Activated CD8-positive, alpha-beta T cell treated with anti-CD3 and anti-CD28 coated beads for 36 hours (primary cell): Measurements from ENCODE around the gene ARMC9. TPM values are rescaled to one million over a fixed set of nuclear protein-coding genes. Genes with fewer than 3 reads are reported as not detected.

Experiments
- ATAC-seq: fragments of 200-7000 bp; cut with Tn5 transposase; one replicate; pipeline ENCODE4 v1.10.0; 2021; ENCODE audit warnings: mild to moderate bottlenecking, moderate library complexity
- CTCF ChIA-PET: fragments of 350-600 bp; sonication (Branson Sonifier 250); formaldehyde crosslinking; loops from one replicate; lab custom pipeline; 2021; ENCODE audit warnings: antibody characterized with exemption; lab: Charles Lee
- POLR2A ChIA-PET: fragments of 350-600 bp; sonication (Branson Sonifier 250); formaldehyde crosslinking; loops from one replicate; lab custom pipeline; 2021; ENCODE audit warnings: antibody characterized with exemption; lab: Charles Lee
- DNase-seq: peaks from one replicate; pipeline ENCODE4 v3.0.0-alpha.2; 2020
- H3K27ac Mint-ChIP-seq: one replicate; pipeline ENCODE4 v1.8.0; 2021; ENCODE audit warnings: mild to moderate bottlenecking, mixed read lengths
- H3K27me3 Mint-ChIP-seq: one replicate; pipeline ENCODE4 v1.8.0; 2021; ENCODE audit warnings: mixed read lengths
- H3K36me3 Mint-ChIP-seq: one replicate; pipeline ENCODE4 v1.8.0; 2021; ENCODE audit warnings: low read depth, mixed read lengths
- H3K4me1 Mint-ChIP-seq: one replicate; pipeline ENCODE4 v1.8.0; 2021; ENCODE audit warnings: low read depth, mixed read lengths
- H3K4me3 Mint-ChIP-seq: one replicate; pipeline ENCODE4 v1.8.0; 2021; ENCODE audit warnings: mild to moderate bottlenecking, moderate library complexity, mixed read lengths
- H3K9me3 Mint-ChIP-seq: one replicate; pipeline ENCODE4 v1.8.0; 2021; ENCODE audit warnings: mixed read lengths
- intact Hi-C: fragments of 100-400 bp; cut with micrococcal nuclease; formaldehyde crosslinking; loops from one replicate; pipeline ENCODE4 v1.10.0; 2022
- total RNA-seq, 2 experiments: library from RNA; stranded (reverse); gene quantifications; one replicate each; pipeline ENCODE4 v1.2.3, GENCODE V29; 2021
- TF ChIP-seq, protein P1 (sequence below): fragments of 200-600 bp; IDR thresholded peaks from one replicate; pipeline ENCODE4 v1.8.0; 2022; ENCODE audit warnings: antibody characterized with exemption, mild to moderate bottlenecking

The ARMC9 gene
- total RNA-seq, 2 experiments from 2014 or later = 2.0 to 2.2 TPM

DNA sequence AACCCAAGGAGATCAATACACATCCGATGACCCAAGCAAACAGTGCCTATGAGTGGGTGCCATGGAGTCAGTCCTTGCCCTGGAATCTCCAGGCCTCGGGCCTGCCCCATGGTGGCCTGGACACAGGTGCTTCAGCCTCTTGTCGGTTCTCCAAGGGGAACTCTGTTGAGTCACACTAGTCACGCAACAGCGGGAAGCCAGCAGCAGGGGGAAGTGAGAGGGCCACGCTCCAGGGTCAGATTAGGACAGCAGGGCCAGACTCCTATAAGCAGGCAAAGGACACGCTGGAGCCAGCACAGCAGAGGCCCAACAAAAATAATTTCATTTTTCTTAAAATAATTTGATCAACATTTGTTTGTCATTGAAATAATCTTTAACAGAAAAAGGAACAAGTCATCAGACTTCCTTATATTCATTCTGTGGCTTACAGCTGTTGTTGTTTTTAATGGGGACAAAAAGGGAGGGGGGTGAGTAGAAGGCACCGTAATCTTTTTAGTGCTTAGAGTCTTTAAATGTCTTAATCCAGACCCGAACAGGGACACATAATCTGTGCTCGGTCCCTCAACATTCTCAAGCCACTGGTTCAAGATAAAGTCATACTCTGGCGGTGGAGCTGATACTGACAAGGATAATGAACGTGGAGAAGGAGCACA, 16.4 kb upstream of the ARMC9 start:
- TF ChIP-seq, protein P1, sequence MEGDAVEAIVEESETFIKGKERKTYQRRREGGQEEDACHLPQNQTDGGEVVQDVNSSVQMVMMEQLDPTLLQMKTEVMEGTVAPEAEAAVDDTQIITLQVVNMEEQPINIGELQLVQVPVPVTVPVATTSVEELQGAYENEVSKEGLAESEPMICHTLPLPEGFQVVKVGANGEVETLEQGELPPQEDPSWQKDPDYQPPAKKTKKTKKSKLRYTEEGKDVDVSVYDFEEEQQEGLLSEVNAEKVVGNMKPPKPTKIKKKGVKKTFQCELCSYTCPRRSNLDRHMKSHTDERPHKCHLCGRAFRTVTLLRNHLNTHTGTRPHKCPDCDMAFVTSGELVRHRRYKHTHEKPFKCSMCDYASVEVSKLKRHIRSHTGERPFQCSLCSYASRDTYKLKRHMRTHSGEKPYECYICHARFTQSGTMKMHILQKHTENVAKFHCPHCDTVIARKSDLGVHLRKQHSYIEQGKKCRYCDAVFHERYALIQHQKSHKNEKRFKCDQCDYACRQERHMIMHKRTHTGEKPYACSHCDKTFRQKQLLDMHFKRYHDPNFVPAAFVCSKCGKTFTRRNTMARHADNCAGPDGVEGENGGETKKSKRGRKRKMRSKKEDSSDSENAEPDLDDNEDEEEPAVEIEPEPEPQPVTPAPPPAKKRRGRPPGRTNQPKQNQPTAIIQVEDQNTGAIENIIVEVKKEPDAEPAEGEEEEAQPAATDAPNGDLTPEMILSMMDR = no peak
- peaks cover 19% of the 10 kb centered on the region for H3K4me1 Mint-ChIP-seq
- H3K36me3 Mint-ChIP-seq = no peaks in the 10 kb centered on the region
- H3K9me3 Mint-ChIP-seq = no peaks in the 10 kb centered on the region
- DNase-seq (no peak), ATAC-seq (no peak)
- no peak overlapping the region for H3K27ac Mint-ChIP-seq
- H3K4me3 Mint-ChIP-seq = no peak overlapping the region
- POLR2A ChIA-PET = no interaction called here
- CTCF ChIA-PET = interaction anchor here (0.6 to 2.1 kb wide), 4 partner anchors 15 to 230 kb away, joined by 3 to 4 read pairs (median 3); no protein-coding TSS in a partner anchor
- H3K27me3 Mint-ChIP-seq = no peaks in the 10 kb centered on the region
- intact Hi-C loops = no loop called here

DNA sequence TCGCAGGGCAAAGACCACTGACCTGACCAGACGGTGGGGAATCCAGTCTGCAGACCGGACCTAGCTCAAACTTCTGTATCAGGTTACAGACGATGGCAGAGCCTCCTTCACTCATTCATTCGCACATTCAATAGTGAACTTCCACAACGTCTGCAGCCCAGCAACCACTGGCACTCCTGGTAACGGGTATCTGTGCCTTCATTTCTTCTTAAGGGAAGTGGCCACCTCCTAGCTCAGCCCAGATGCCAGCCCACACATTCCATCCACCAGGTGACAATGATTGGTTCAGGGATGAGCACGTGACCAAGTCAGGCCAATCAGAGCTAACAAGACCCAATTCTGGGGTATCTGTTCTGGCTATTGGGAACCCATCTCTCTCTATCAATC, 15.9 kb upstream of the ARMC9 start:
- H3K27ac Mint-ChIP-seq = no peak overlapping the region
- DNase-seq = no peak
- POLR2A ChIA-PET = interaction anchor here (0.7 kb wide), 1 partner anchor 163 kb away, joined by 3 read pairs; no protein-coding TSS in a partner anchor
- no peaks in the 10 kb centered on the region for H3K36me3 Mint-ChIP-seq
- intact Hi-C loops = no loop called here
- ATAC-seq = no peak
- CTCF ChIA-PET = interaction anchor here (0.6 to 2.1 kb wide), 4 partner anchors 15 to 230 kb away, joined by 3 to 4 read pairs (median 3); no protein-coding TSS in a partner anchor
- peaks cover 14% of the 10 kb centered on the region for H3K4me1 Mint-ChIP-seq
- no peaks in the 10 kb centered on the region for H3K9me3 Mint-ChIP-seq
- TF ChIP-seq, protein P1 = no peak
- H3K4me3 Mint-ChIP-seq = no peak overlapping the region
- peaks cover 3% of the 10 kb centered on the region for H3K27me3 Mint-ChIP-seq

DNA sequence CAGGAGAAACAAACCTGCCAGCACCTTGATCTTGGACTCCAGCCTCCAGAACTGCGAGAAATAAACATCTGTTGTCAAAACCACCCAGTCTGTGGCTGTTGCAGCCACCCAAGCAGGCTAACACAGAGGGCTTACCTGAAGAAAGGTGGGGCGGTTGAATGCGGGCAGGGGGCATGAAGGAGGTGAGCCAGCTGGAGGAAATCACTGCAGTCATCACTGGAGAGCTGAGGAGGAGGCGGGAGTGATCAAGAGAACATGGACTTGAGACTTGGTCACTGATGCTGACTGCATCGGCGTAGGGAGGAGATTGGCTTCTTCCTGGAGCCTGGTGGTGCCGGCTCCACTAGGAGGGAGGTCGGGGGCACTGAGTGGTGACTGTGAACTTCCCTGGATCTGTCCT, 14.6 kb upstream of the ARMC9 start:
- Mint-ChIP-seq H3K36me3 (no peaks in the 10 kb centered on the region), H3K9me3 (no peaks in the 10 kb centered on the region), H3K27me3 (peaks cover 5% of the 10 kb centered on the region), H3K4me3 (no peak overlapping the region), H3K4me1 (peaks cover 11% of the 10 kb centered on the region), H3K27ac (no peak overlapping the region)
- TF ChIP-seq, protein P1 = no peak
- ATAC-seq = no peak
- no peak for DNase-seq
- ChIA-PET POLR2A (no interaction called here), CTCF (no interaction called here)
- intact Hi-C loops = no loop called here

DNA sequence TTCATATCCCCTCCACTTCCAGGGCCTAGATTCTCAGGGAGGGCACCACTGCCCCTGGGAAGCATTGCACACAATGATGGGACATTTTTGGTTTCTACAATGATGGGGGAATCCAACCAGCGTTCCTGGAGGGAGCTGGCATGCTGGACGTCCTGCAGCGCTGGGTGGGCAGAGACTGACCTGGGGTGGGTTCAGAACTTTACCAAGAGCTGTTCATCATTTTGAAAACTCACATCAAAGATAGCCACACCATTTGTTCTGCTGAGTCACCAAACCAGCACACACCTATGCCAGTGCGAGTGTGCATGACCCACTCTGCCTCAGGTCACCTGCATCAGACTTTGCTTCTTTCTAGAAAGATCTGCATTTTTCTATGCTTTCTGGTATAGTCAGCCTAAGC, 14.1 kb upstream of the ARMC9 start:
- peaks cover 5% of the 10 kb centered on the region for H3K27me3 Mint-ChIP-seq
- H3K9me3 Mint-ChIP-seq = no peaks in the 10 kb centered on the region
- no peak overlapping the region for H3K4me3 Mint-ChIP-seq
- ATAC-seq (no peak), DNase-seq (no peak)
- intact Hi-C loops = no loop called here
- no peaks in the 10 kb centered on the region for H3K36me3 Mint-ChIP-seq
- H3K27ac Mint-ChIP-seq = no peak overlapping the region
- H3K4me1 Mint-ChIP-seq = peaks cover 8% of the 10 kb centered on the region
- ChIA-PET CTCF (no interaction called here), POLR2A (no interaction called here)
- TF ChIP-seq, protein P1 = no peak

DNA sequence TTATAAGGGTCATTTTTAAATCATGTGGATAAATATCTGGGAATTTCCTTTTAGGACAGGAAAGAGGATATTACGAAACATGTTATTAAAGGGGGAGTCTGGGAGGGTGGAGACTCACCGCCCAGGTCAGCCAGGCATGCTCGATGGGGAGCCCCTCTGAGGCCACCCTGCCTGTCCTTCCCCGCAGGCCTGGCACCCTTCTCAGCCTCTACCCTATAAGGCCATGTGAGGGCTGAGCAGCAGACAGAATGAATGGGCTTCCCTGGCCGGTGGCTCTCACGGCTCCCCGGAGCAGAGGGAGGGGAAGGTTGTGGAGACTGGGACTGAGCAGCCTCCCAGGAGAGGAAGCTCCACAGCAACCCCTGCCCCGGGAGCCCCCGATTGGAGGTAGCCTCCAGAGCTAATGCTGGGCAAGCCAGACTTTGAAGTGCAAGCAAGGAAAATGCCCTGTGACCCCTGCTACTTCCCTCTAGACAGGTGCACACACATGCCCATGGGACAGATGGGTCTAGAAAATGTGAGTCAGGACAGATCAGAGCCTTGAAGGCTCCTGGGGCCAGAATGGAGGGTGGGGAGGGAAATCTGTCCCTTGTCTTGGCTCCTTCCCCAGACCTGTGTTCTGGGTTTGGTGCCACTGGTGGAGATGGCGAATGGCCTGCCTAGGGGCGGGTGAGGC, 13.2 kb upstream of the ARMC9 start:
- ChIA-PET POLR2A (no interaction called here), CTCF (no interaction called here)
- ATAC-seq (no peak), DNase-seq (no peak)
- peaks cover 11% of the 10 kb centered on the region for H3K27me3 Mint-ChIP-seq
- no peak overlapping the region for H3K4me3 Mint-ChIP-seq
- TF ChIP-seq, protein P1 = no peak
- H3K4me1 Mint-ChIP-seq = peaks cover 2% of the 10 kb centered on the region
- H3K36me3 Mint-ChIP-seq = no peaks in the 10 kb centered on the region
- no peak overlapping the region for H3K27ac Mint-ChIP-seq
- H3K9me3 Mint-ChIP-seq = no peaks in the 10 kb centered on the region
- intact Hi-C loops = no loop called here
